GM23338 (cell line): Measurements from ENCODE around the gene ADH6. TPM values are rescaled to one million over a fixed set of nuclear protein-coding genes. Genes with fewer than 3 reads are reported as not detected.

Experiments
- ATAC-seq: fragments of 200-7000 bp; cut with Tn5 transposase; 3 replicates; pipeline ENCODE4 v1.9.1; 2020
- DNase-seq: peaks from one replicate; pipeline ENCODE4 v3.0.0-alpha.2; 2015; ENCODE audit warnings: low spot score
- H2AFZ ChIP-seq: fragments of 200-600 bp; sonication (generic); 2 replicates; pipeline ENCODE4 v1.8.0; 2016; ENCODE audit warnings: antibody characterized with exemption, mild to moderate bottlenecking, moderate library complexity
- H3F3A ChIP-seq: fragments of 200-600 bp; sonication (generic); replicated peaks from 2 replicates; pipeline ENCODE4 v1.8.0; 2017; ENCODE audit warnings: antibody characterized with exemption, mixed run types, low read depth
- H3K27ac ChIP-seq: fragments of 200-600 bp; sonication (generic); 2 replicates; pipeline ENCODE4 v1.6.1; 2016; ENCODE audit warnings: low read depth
- H3K27me3 ChIP-seq: fragments of 200-600 bp; sonication (generic); 2 replicates; pipeline ENCODE4 v1.8.0; 2016; ENCODE audit warnings: mild to moderate bottlenecking, mixed run types, moderate library complexity; ENCODE audit not compliant: insufficient read depth
- H3K36me3 ChIP-seq: fragments of 200-600 bp; sonication (generic); 2 replicates; pipeline ENCODE4 v1.8.0; 2016; ENCODE audit warnings: mild to moderate bottlenecking; ENCODE audit not compliant: insufficient read depth
- H3K4me1 ChIP-seq: fragments of 200-600 bp; sonication (generic); 2 replicates; pipeline ENCODE4 v1.8.0; 2016; ENCODE audit warnings: mild to moderate bottlenecking, moderate library complexity; ENCODE audit not compliant: insufficient read depth
- H3K4me2 ChIP-seq: fragments of 200-600 bp; sonication (generic); 2 replicates; pipeline ENCODE4 v1.7.1; 2017; ENCODE audit warnings: mixed run types
- H3K4me3 ChIP-seq: fragments of 200-600 bp; sonication (generic); 2 replicates; pipeline ENCODE4 v1.6.1; 2016; ENCODE audit warnings: mixed run types
- H3K79me2 ChIP-seq: fragments of 200-600 bp; sonication (generic); replicated peaks from 2 replicates; pipeline ENCODE4 v1.8.0; 2017; ENCODE audit warnings: mild to moderate bottlenecking; ENCODE audit not compliant: insufficient read depth
- H3K9me2 ChIP-seq: fragments of 200-600 bp; sonication (generic); 2 replicates; pipeline ENCODE4 v1.8.0; 2017; ENCODE audit not compliant: insufficient read depth
- H4K20me1 ChIP-seq: fragments of 200-600 bp; sonication (generic); replicated peaks from 2 replicates; pipeline ENCODE4 v1.8.0; 2017; ENCODE audit warnings: mild to moderate bottlenecking; ENCODE audit not compliant: insufficient read depth
- H3K27ac Mint-ChIP-seq: 2 replicates; pipeline ENCODE4 v1.8.0; 2020; ENCODE audit warnings: inconsistent platforms, mild to moderate bottlenecking, moderate library complexity, mixed read lengths
- H3K27me3 Mint-ChIP-seq: 3 replicates; pipeline ENCODE4 v1.8.0; 2022; ENCODE audit warnings: low read depth, mild to moderate bottlenecking, moderate library complexity, mixed read lengths, inconsistent platforms; ENCODE audit not compliant: insufficient read depth, poor library complexity
- H3K36me3 Mint-ChIP-seq: 3 replicates; pipeline ENCODE4 v1.8.0; 2021; ENCODE audit warnings: low read depth, mild to moderate bottlenecking, inconsistent platforms, moderate library complexity, mixed read lengths
- H3K4me1 Mint-ChIP-seq: 3 replicates; pipeline ENCODE4 v1.8.0; 2020; ENCODE audit warnings: mild to moderate bottlenecking, inconsistent platforms, mixed read lengths
- H3K4me3 Mint-ChIP-seq: 3 replicates; pipeline ENCODE4 v1.8.0; 2021; ENCODE audit warnings: moderate library complexity, mild to moderate bottlenecking, inconsistent platforms, mixed read lengths
- H3K9me3 Mint-ChIP-seq: 3 replicates; pipeline ENCODE4 v1.8.0; 2020; ENCODE audit warnings: moderate library complexity, mild to moderate bottlenecking, inconsistent platforms, mixed read lengths
- ETS1 ChIP-seq: IDR thresholded peaks from 2 replicates; pipeline ENCODE4 v1.6.1; 2016; ENCODE audit warnings: antibody characterized with exemption
- EZH2 ChIP-seq: fragments of 200-600 bp; sonication (generic); IDR thresholded peaks from one replicate; pipeline ENCODE4 v1.8.0; 2017; ENCODE audit warnings: antibody characterized with exemption, mild to moderate bottlenecking, low read depth; ENCODE audit not compliant: unreplicated experiment
- EZH2phosphoT487 ChIP-seq: fragments of 200-600 bp; sonication (generic); IDR thresholded peaks from one replicate; pipeline ENCODE4 v1.8.1; 2018; ENCODE audit warnings: antibody characterized with exemption; ENCODE audit not compliant: unreplicated experiment
- JUNB ChIP-seq: IDR thresholded peaks from one replicate; pipeline ENCODE4 v1.6.1; 2016; ENCODE audit warnings: antibody characterized with exemption; ENCODE audit not compliant: unreplicated experiment
- POLR2AphosphoS5 ChIP-seq: IDR thresholded peaks from 2 replicates; pipeline ENCODE4 v1.6.1; 2016; ENCODE audit warnings: antibody characterized with exemption, low read depth
- ZNF331 ChIP-seq: fragments of 250-450 bp; sonication (Bioruptor Pico); IDR thresholded peaks from 2 replicates; pipeline ENCODE4 v1.5.0; 2020; ENCODE audit warnings: low read depth, mild to moderate bottlenecking, moderate library complexity
- ZNF462 ChIP-seq: fragments of 250-450 bp; sonication (Bioruptor Pico); IDR thresholded peaks from 2 replicates; pipeline ENCODE4 v1.5.0; 2020; ENCODE audit warnings: mild to moderate bottlenecking, moderate library complexity
- polyA plus RNA-seq: library from polyadenylated mRNA; unstranded; fragments of >200 nt; fragmentation: Nextera tagmentation; extraction: Ambion mirVana; gene quantifications from 2 replicates; pipeline ENCODE4 v1.2.1, GENCODE V29; 2016
- total RNA-seq: library from RNA; depleted of rRNA; stranded (reverse); fragments of >200 nt; shearing (Covaris generic); gene quantifications from 2 replicates; pipeline ENCODE4 v1.2.3, GENCODE V29; 2014

The ADH6 gene
- total and polyA plus RNA-seq, 2 experiments from 2014 or later, result 0.58 TPM; not detected in 1

- TF ChIP-seq ETS1 (no peak), EZH2 (no peak), ZNF331 (CRISPR knock-in tag) (no peak), ZNF462 (no peak)
These were observed 52.5 kb downstream of the ADH6 start (continued) for GRCh38 chr4:99166544-99166943.

- DNase-seq (no peak), ATAC-seq (no peak)
- Histone ChIP-seq H3K9me2 (peaks cover 12% of the 10 kb centered on the region; the same call in 1 of the 2 replicates), H3F3A (no peaks in the 10 kb centered on the region), H2AFZ (no peak overlapping the region), H3K36me3 (no peaks in the 10 kb centered on the region; the same call in 1 of the 2 replicates), H3K4me1 (no peaks in the 10 kb centered on the region), H3K4me2 (no peak overlapping the region), H3K27me3 (no peaks in the 10 kb centered on the region), H4K20me1 (no peaks in the 10 kb centered on the region), H3K27ac (no peak overlapping the region), H3K4me3 (no peak overlapping the region), H3K79me2 (no peaks in the 10 kb centered on the region)
- peaks cover 6% of the 10 kb centered on the region; the same call in 2 of the 3 replicates for H3K9me3 Mint-ChIP-seq
- H3K27ac Mint-ChIP-seq, result no peak overlapping the region
- peaks cover 8% of the 10 kb centered on the region; the same call in 2 of the 3 replicates for H3K36me3 Mint-ChIP-seq
- H3K4me1 Mint-ChIP-seq, result no peaks in the 10 kb centered on the region
- H3K4me3 Mint-ChIP-seq, result no peak overlapping the region
- H3K27me3 Mint-ChIP-seq, result no peaks in the 10 kb centered on the region
- TF ChIP-seq ETS1 (no peak), POLR2AphosphoS5 (no peak), EZH2 (no peak), JUNB (no peak), ZNF462 (no peak), EZH2phosphoT487 (no peak)
These were observed 53.1 kb downstream of the ADH6 start for GRCh38 chr4:99165978-99166377.
